Thyroid gland (tissue), 4 donors: ENCODE data around the gene CSMD2.

Source experiments
- POLR2A ChIP-seq, 2 donors: fragments of 450-650 bp; IDR thresholded peaks; one replicate each; pipeline ENCODE4 v1.6.1; 2017; ENCODE audit warnings: antibody characterized with exemption in 2 of 2, mild to moderate bottlenecking in 2 of 2, moderate library complexity in 1 of 2
- TF ChIP-seq, protein P1 (sequence below), 6 experiments: fragments of 200-600 bp in 3 of 6; fragments of 450-650 bp in 3 of 6; sonication (generic) in 3 of 6; IDR thresholded peaks; one replicate each; pipeline ENCODE4 v1.5.1; 2016 to 2019; ENCODE audit warnings: antibody characterized with exemption in 6 of 6, mild to moderate bottlenecking in 2 of 6, inconsistent platforms in 1 of 6, moderate library complexity in 1 of 6

DNA sequence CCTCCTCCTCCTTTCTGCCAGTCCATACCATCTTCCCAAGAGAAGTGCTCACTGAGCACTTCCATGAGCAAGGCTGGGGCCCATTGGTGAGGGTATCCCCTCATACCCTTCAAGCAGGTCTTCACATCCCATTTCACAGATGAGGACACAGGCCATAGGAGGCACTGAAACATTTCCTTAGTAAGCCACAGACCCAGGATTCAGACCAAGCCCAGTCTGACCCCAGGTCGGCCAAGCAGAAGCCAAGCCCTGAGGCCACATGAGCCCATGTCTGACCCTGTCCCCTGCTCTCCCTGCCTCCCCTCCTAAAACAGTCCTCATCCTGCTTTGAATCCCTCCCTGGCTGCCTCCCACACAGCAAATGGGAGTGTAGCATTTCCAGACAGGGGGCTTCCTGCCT, 546.4 kb downstream of the CSMD2 start:
- TF ChIP-seq POLR2A (IDR thresholded peaks at IDR 0.05) = no peak
- TF ChIP-seq, protein P1, sequence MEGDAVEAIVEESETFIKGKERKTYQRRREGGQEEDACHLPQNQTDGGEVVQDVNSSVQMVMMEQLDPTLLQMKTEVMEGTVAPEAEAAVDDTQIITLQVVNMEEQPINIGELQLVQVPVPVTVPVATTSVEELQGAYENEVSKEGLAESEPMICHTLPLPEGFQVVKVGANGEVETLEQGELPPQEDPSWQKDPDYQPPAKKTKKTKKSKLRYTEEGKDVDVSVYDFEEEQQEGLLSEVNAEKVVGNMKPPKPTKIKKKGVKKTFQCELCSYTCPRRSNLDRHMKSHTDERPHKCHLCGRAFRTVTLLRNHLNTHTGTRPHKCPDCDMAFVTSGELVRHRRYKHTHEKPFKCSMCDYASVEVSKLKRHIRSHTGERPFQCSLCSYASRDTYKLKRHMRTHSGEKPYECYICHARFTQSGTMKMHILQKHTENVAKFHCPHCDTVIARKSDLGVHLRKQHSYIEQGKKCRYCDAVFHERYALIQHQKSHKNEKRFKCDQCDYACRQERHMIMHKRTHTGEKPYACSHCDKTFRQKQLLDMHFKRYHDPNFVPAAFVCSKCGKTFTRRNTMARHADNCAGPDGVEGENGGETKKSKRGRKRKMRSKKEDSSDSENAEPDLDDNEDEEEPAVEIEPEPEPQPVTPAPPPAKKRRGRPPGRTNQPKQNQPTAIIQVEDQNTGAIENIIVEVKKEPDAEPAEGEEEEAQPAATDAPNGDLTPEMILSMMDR (IDR thresholded peaks at IDR 0.05) = no peak
